ENCODE data around the gene CNTNAP2. TPM values are rescaled to one million over a fixed set of nuclear protein-coding genes. Genes with fewer than 3 reads are reported as not detected.

CNTNAP2 gene
- total and polyA plus RNA-seq, 3 donors from 2014 or later: 4.3 to 6.1 (median 4.4) TPM

DNA sequence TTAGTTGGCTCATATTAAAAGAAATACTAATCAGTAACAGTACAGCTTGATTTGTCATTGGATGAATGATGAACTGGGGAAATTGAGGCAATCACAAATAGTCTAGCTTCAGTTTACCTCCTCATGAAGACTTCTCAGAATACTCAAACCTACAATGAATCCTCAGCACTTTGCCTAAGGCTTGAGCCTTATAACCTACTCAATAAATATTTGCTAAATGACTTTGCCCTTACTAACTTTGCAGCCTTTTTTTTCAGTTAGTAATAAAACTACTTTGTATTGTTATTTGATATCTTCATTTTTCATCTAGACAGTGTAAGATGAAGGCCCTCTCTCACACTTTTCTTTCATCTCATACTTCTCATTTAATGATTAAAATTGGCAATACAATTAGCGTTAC lies 1311.5 kb downstream of the CNTNAP2 start:
- no peak for DNase-seq
- H3K27me3 ChIP-seq: no peaks in the 10 kb centered on the region
- H3K4me1 ChIP-seq: no peaks in the 10 kb centered on the region
- WGBS, 2 donors: 92 to 97% methylated on average over 1 of the region's 1 CpG
- no peak overlapping the region for H3K27ac ChIP-seq
- no peaks in the 10 kb centered on the region for H3K36me3 ChIP-seq (ENCODE audit: low read depth, missing control alignments)
- H3K9me3 ChIP-seq: no peaks in the 10 kb centered on the region
- no peak overlapping the region for H3K4me3 ChIP-seq
- intact Hi-C loops (cut with DNase I; ENCODE audit: low total_unique reads): no loop called here
- TF ChIP-seq POLR2A (IDR thresholded peaks at IDR 0.05): no peak
- TF ChIP-seq, protein P1, sequence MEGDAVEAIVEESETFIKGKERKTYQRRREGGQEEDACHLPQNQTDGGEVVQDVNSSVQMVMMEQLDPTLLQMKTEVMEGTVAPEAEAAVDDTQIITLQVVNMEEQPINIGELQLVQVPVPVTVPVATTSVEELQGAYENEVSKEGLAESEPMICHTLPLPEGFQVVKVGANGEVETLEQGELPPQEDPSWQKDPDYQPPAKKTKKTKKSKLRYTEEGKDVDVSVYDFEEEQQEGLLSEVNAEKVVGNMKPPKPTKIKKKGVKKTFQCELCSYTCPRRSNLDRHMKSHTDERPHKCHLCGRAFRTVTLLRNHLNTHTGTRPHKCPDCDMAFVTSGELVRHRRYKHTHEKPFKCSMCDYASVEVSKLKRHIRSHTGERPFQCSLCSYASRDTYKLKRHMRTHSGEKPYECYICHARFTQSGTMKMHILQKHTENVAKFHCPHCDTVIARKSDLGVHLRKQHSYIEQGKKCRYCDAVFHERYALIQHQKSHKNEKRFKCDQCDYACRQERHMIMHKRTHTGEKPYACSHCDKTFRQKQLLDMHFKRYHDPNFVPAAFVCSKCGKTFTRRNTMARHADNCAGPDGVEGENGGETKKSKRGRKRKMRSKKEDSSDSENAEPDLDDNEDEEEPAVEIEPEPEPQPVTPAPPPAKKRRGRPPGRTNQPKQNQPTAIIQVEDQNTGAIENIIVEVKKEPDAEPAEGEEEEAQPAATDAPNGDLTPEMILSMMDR (IDR thresholded peaks at IDR 0.05): no peak

DNA sequence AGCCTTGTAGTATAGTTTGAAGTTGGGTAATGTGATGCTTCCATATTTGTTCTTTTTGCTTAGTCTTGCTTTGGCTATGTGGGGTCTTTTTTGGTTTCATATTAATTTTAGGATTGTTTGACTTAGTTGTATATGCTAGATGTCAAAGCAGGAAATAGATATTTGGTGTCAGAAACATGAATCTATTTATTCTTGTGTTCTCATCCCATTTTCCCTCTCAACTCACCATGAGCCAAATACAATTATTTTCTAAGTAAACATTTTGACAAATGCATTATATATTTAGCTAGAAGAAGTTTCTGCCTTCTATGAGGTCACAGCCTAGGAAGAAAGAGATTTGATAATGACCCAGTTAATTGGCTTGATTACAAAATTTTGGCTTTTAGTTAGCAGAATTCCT lies 1313.4 kb downstream of the CNTNAP2 start:
- H3K9me3 ChIP-seq: no peaks in the 10 kb centered on the region
- no peaks in the 10 kb centered on the region for H3K27me3 ChIP-seq
- H3K36me3 ChIP-seq (ENCODE audit: low read depth, missing control alignments): no peaks in the 10 kb centered on the region
- no peak overlapping the region for H3K27ac ChIP-seq
- H3K4me1 ChIP-seq: no peaks in the 10 kb centered on the region
- no peak overlapping the region for H3K4me3 ChIP-seq
- intact Hi-C loops (cut with DNase I; ENCODE audit: low total_unique reads): no loop called here
- DNase-seq: no peak
- no peak for TF ChIP-seq POLR2A (IDR thresholded peaks at IDR 0.05)
- TF ChIP-seq, protein P1 (IDR thresholded peaks at IDR 0.05): no peak

DNA sequence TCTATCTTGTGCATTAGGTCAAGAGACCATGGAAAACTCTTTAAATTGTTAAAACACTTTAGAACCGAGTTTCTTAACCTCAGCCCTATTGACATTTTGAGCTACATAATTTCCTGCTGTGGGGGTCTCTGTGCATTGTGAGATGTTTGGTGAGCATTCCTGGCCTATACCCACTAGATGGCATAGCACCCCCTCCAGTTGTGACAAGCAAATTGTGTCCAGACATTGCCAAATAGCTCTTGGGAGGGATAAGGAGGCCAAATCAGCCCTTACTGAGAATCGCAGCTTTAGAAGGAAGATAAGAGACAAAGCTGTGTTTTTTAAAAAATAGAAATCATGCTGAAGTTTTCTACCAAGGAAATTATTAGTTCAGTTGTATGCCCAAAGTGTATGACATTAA lies 1315.5 kb downstream of the CNTNAP2 start:
- no peaks in the 10 kb centered on the region for H3K36me3 ChIP-seq (ENCODE audit: low read depth, missing control alignments)
- intact Hi-C loops (cut with DNase I; ENCODE audit: low total_unique reads): no loop called here
- H3K4me3 ChIP-seq: no peak overlapping the region
- H3K27ac ChIP-seq: no peak overlapping the region
- H3K27me3 ChIP-seq: no peaks in the 10 kb centered on the region
- no peak for TF ChIP-seq POLR2A (IDR thresholded peaks at IDR 0.05)
- TF ChIP-seq, protein P1 (IDR thresholded peaks at IDR 0.05): no peak
- no peaks in the 10 kb centered on the region for H3K4me1 ChIP-seq
- H3K9me3 ChIP-seq: no peaks in the 10 kb centered on the region
- DNase-seq: peak; percentile 20
- 42 to 48% methylated on average over 2 of the region's 2 CpGs for WGBS, 2 donors

DNA sequence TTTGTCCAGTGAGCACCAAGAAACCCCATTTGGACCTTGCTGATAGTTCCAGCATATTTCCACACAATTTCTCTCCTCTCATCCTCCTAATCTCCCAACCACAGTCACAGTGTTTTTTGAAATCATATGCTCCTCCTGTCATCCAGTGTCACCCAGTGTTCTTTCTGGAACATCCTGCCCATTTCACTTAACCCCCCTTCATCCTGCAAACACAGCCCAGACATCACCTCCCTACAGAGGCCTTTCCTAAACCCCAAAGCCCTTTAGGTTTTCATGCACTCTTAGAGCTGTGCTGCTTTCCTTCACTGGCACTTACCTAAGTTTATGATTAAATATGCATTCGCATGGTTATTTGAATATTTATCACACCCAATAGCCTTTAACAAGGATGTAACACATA lies 1316.0 kb downstream of the CNTNAP2 start:
- Histone ChIP-seq H3K27me3 (no peaks in the 10 kb centered on the region), H3K9me3 (no peaks in the 10 kb centered on the region), H3K36me3 (ENCODE audit: low read depth, missing control alignments) (no peaks in the 10 kb centered on the region), H3K4me3 (no peak overlapping the region), H3K27ac (no peak overlapping the region), H3K4me1 (no peaks in the 10 kb centered on the region)
- DNase-seq: no peak
- TF ChIP-seq, protein P1 (IDR thresholded peaks at IDR 0.05): no peak
- no peak for TF ChIP-seq POLR2A (IDR thresholded peaks at IDR 0.05)
- 90 to 92% methylated on average over 1 of the region's 1 CpG for WGBS, 2 donors
- intact Hi-C loops (cut with DNase I; ENCODE audit: low total_unique reads): no loop called here

DNA sequence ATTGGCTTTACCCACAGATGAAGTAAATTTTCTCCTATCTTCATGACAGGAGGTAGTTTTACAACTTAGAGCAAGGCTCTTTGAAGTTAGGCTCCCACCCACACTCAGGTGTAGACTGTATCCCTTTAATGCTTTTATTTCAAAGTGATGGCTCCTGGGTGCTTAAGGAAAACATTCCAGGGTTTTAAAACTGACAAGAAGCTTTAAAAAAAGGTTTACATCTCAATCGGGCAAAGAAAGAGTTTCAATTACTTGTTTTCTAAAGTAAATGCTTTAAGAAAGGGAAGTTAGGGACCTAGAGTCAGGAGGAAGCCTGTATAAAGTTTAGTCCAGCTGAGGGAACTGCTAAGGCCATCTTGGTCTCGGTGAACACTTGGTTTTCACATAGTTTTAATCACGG lies 1320.1 kb downstream of the CNTNAP2 start:
- H3K9me3 ChIP-seq: no peaks in the 10 kb centered on the region
- intact Hi-C loops (cut with DNase I; ENCODE audit: low total_unique reads): no loop called here
- no peak overlapping the region for H3K27ac ChIP-seq
- TF ChIP-seq, protein P1 (IDR thresholded peaks at IDR 0.05): no peak
- TF ChIP-seq POLR2A (IDR thresholded peaks at IDR 0.05): no peak
- DNase-seq: no peak
- no peaks in the 10 kb centered on the region for H3K27me3 ChIP-seq
- no peak overlapping the region for H3K4me3 ChIP-seq
- no peaks in the 10 kb centered on the region for H3K36me3 ChIP-seq (ENCODE audit: low read depth, missing control alignments)
- H3K4me1 ChIP-seq: no peaks in the 10 kb centered on the region
- WGBS, 2 donors: 40 to 46% methylated on average over 3 of the region's 3 CpGs

Data from testis (tissue), 3 donors.